ENCODE data around the gene FAAP20. TPM values are rescaled to one million over a fixed set of nuclear protein-coding genes. Genes with fewer than 3 reads are reported as not detected.
A peak's percentile ranks its signal among the peaks of the same experiment; 100 is the strongest.

FAAP20 gene
- total RNA-seq, 2 donors from 2014 or later, result 44.6 to 48.6 TPM

GRCh38 chr1:2179283-2180013, 15.1 kb downstream of the FAAP20 start:
- H3K9me3 ChIP-seq (ENCODE audit: control insufficient read depth, low read length, poor library complexity, severe bottlenecking), result no peaks in the 10 kb centered on the region
- no peak for ATAC-seq
- no peak for DNase-seq
- Mint-ChIP-seq H3K27me3 (no peaks in the 10 kb centered on the region), H3K4me3 (peak overlapping the region; percentile 67), H3K36me3 (ENCODE audit: low read depth) (peaks cover 3% of the 10 kb centered on the region), H3K4me1 (peaks cover 7% of the 10 kb centered on the region), H3K27ac (no peak overlapping the region)

DNA sequence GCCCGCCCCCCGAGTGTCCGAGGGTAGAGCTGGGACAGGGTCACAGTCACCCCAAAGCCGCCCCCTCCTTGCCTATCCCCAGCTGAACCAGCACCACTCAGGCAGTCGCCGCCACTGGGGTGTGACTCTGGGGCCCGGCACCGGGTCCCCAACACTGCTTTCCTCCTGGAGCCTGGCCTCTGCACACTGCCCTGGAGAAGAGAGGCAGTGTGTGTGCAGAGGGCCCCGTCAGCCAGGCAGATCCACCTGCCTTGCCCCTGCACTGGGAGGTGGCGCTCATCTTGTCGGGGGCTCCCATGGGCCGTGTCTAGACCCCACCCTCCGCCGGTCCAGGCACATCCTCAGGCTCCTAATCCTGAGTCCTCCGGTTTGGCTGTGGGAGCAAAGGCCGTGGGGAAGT, 15.7 kb downstream of the FAAP20 start:
- Mint-ChIP-seq H3K27ac (no peak overlapping the region), H3K36me3 (ENCODE audit: low read depth) (peaks cover 3% of the 10 kb centered on the region), H3K27me3 (no peaks in the 10 kb centered on the region), H3K4me1 (peaks cover 9% of the 10 kb centered on the region), H3K4me3 (no peak overlapping the region)
- H3K9me3 ChIP-seq (ENCODE audit: control insufficient read depth, low read length, poor library complexity, severe bottlenecking), result no peaks in the 10 kb centered on the region
- DNase-seq (no peak), ATAC-seq (no peak)

DNA sequence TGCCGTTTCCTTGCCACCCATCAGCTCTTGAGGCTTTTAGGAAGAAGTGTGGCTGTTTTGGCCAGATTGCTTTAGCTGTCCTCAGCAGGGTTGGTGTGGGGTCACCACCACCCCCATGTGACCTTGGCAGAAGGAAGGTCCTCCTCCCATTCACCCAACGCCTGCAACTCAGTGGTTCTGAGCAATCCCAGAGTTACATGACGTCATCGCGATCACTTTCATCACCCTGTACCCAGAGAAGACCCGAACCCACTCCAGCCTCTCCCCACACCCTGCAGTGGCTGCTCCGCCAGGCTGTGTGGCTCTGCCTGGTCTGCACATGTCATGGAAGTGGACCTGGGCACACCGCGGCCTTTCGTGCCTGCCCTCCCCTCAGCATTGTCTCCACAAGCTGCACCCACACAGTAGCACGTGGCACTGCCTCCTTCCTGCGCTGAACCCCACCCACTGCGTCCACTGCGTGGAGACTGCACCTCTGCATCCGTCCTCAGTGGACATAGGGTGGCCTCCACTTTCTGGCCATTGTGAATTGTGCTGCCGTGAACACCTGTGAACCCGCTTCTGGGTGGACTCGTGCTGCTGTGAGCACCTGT, 16.5 kb downstream of the FAAP20 start:
- no peak overlapping the region for H3K27ac Mint-ChIP-seq
- H3K27me3 Mint-ChIP-seq, result no peaks in the 10 kb centered on the region

GRCh38 chr1:2177541-2177940, 17.0 kb downstream of the FAAP20 start:
- no peaks in the 10 kb centered on the region for H3K27me3 Mint-ChIP-seq

More for the DNA sequence above, 16.5 kb downstream of the FAAP20 start:
- Mint-ChIP-seq H3K36me3 (ENCODE audit: low read depth) (peaks cover 3% of the 10 kb centered on the region), H3K4me1 (peaks cover 6% of the 10 kb centered on the region), H3K4me3 (no peak overlapping the region)
- no peak for DNase-seq
- no peaks in the 10 kb centered on the region for H3K9me3 ChIP-seq (ENCODE audit: control insufficient read depth, low read length, poor library complexity, severe bottlenecking)
- ATAC-seq, result no peak

GRCh38 chr1:2176615-2177014, 18.0 kb downstream of the FAAP20 start:
- Mint-ChIP-seq H3K4me3 (no peak overlapping the region), H3K27ac (no peak overlapping the region), H3K36me3 (ENCODE audit: low read depth) (peaks cover 3% of the 10 kb centered on the region), H3K27me3 (no peaks in the 10 kb centered on the region), H3K4me1 (peaks cover 7% of the 10 kb centered on the region)
- no peaks in the 10 kb centered on the region for H3K9me3 ChIP-seq (ENCODE audit: control insufficient read depth, low read length, poor library complexity, severe bottlenecking)
- no peak for DNase-seq
- ATAC-seq, result no peak

More at GRCh38 chr1:2177541-2177940, 17.0 kb downstream of the FAAP20 start:
- no peak for ATAC-seq
- peaks cover 3% of the 10 kb centered on the region for H3K36me3 Mint-ChIP-seq (ENCODE audit: low read depth)
- H3K9me3 ChIP-seq (ENCODE audit: control insufficient read depth, low read length, poor library complexity, severe bottlenecking), result no peaks in the 10 kb centered on the region
- H3K4me1 Mint-ChIP-seq, result peaks cover 7% of the 10 kb centered on the region
- H3K4me3 Mint-ChIP-seq, result no peak overlapping the region
- no peak for DNase-seq
- H3K27ac Mint-ChIP-seq, result peak overlapping the region; percentile 21

GRCh38 chr1:2175681-2176454, 18.7 kb downstream of the FAAP20 start:
- DNase-seq (no peak), ATAC-seq (no peak)
- Mint-ChIP-seq H3K4me1 (peaks cover 7% of the 10 kb centered on the region), H3K4me3 (no peak overlapping the region), H3K27ac (no peak overlapping the region), H3K27me3 (no peaks in the 10 kb centered on the region), H3K36me3 (ENCODE audit: low read depth) (peaks cover 3% of the 10 kb centered on the region)
- H3K9me3 ChIP-seq (ENCODE audit: control insufficient read depth, low read length, poor library complexity, severe bottlenecking), result no peaks in the 10 kb centered on the region

GRCh38 chr1:2175055-2175414, 19.5 kb downstream of the FAAP20 start:
- no peak overlapping the region for H3K27ac Mint-ChIP-seq
- H3K27me3 Mint-ChIP-seq, result no peaks in the 10 kb centered on the region
- H3K36me3 Mint-ChIP-seq (ENCODE audit: low read depth), result peaks cover 3% of the 10 kb centered on the region
- peak overlapping the region; percentile 55 for H3K4me3 Mint-ChIP-seq
- DNase-seq (no peak), ATAC-seq (no peak)
- H3K9me3 ChIP-seq (ENCODE audit: control insufficient read depth, low read length, poor library complexity, severe bottlenecking), result no peaks in the 10 kb centered on the region
- peaks cover 7% of the 10 kb centered on the region for H3K4me1 Mint-ChIP-seq

- Mint-ChIP-seq H3K4me3 (peak overlapping the region; percentile 55), H3K27me3 (no peaks in the 10 kb centered on the region), H3K4me1 (peaks cover 6% of the 10 kb centered on the region), H3K27ac (no peak overlapping the region), H3K36me3 (ENCODE audit: low read depth) (peaks cover 3% of the 10 kb centered on the region)
- H3K9me3 ChIP-seq (ENCODE audit: control insufficient read depth, low read length, poor library complexity, severe bottlenecking), result no peaks in the 10 kb centered on the region
- peak in 1 of 3 donors; percentile 27 for DNase-seq
- peak; percentile 69 for ATAC-seq
Measured at GRCh38 chr1:2174348-2175054, 20.1 kb downstream of the FAAP20 start.

DNA sequence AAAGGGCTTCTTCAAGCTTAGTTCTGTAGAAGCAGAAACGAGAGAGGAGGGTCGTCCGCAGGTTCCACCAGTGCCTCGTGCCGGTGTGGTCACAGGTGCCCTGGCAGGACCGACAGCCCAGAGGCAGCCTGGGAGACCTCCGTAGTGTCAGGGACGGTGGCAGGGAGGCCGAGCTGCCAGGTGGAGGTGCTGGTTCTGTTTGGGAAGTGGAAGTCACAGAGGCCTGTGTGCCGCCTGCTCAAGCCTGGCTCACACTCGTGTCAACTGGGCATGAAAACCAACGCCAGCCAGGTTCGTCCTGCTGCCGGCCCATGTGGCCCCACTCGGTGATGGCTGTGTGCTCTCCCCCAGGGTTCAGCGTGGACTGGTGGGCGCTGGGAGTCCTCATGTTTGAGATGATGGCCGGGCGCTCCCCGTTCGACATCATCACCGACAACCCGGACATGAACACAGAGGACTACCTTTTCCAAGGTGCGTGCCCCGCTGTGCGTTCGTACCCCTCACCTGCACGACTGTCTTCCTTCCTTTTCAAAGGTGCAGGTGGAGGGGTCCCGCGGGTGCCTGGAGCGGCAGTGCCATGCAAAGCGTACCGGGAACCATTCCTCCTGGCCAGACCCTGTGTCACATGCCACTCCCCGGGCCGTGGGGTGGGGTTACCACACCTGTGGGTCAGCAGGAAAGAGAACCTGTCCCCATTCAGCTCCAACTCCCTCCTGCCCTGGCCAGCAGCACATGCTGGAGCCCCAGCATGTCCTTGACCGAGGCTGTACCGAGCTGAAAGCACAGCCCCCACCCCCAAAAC, 20.8 kb downstream of the FAAP20 start:
- ATAC-seq (no peak), DNase-seq (no peak)
- H3K4me3 Mint-ChIP-seq, result no peak overlapping the region
- H3K9me3 ChIP-seq (ENCODE audit: control insufficient read depth, low read length, poor library complexity, severe bottlenecking), result no peaks in the 10 kb centered on the region
- H3K27me3 Mint-ChIP-seq, result no peaks in the 10 kb centered on the region
- peaks cover 6% of the 10 kb centered on the region for H3K4me1 Mint-ChIP-seq
- H3K36me3 Mint-ChIP-seq (ENCODE audit: low read depth), result peaks cover 3% of the 10 kb centered on the region
- H3K27ac Mint-ChIP-seq, result no peak overlapping the region

- no peaks in the 10 kb centered on the region for H3K27me3 Mint-ChIP-seq
- ATAC-seq, result no peak
- no peak for DNase-seq
- H3K36me3 Mint-ChIP-seq (ENCODE audit: low read depth), result peaks cover 3% of the 10 kb centered on the region
- H3K4me3 Mint-ChIP-seq, result no peak overlapping the region
- H3K4me1 Mint-ChIP-seq, result peaks cover 6% of the 10 kb centered on the region
- no peak overlapping the region for H3K27ac Mint-ChIP-seq
- H3K9me3 ChIP-seq (ENCODE audit: control insufficient read depth, low read length, poor library complexity, severe bottlenecking), result no peaks in the 10 kb centered on the region
Measured at GRCh38 chr1:2172551-2173146, 21.9 kb downstream of the FAAP20 start.

GRCh38 chr1:2172012-2172411, 22.6 kb downstream of the FAAP20 start:
- H3K9me3 ChIP-seq (ENCODE audit: control insufficient read depth, low read length, poor library complexity, severe bottlenecking), result no peaks in the 10 kb centered on the region
- Mint-ChIP-seq H3K4me3 (no peak overlapping the region), H3K27me3 (no peaks in the 10 kb centered on the region), H3K36me3 (ENCODE audit: low read depth) (peaks cover 3% of the 10 kb centered on the region), H3K27ac (no peak overlapping the region), H3K4me1 (peaks cover 6% of the 10 kb centered on the region)
- DNase-seq (no peak), ATAC-seq (no peak)

DNA sequence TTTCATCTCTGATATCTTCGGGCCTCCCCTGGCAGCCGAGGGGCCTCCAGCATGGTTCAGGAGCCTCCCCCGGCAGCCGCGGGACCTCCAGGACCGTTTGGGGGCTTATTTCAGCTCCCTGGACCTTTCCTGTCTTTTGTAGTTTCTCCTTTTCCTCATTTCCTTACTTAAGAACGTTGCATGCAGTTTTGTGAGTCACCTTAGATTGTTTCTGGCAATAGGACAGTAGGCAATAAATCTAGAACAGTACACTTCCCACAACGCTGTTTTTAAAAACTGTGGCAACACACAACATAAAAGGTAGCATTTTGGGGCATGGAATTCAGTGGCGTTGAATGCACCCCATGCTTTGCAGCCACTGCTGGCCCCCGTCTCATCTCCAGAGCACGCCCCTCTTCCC, 24.4 kb downstream of the FAAP20 start:
- Mint-ChIP-seq H3K27me3 (no peaks in the 10 kb centered on the region), H3K36me3 (ENCODE audit: low read depth) (no peaks in the 10 kb centered on the region), H3K4me3 (no peak overlapping the region), H3K4me1 (peaks cover 6% of the 10 kb centered on the region), H3K27ac (no peak overlapping the region)
- DNase-seq (no peak), ATAC-seq (no peak)
- no peaks in the 10 kb centered on the region for H3K9me3 ChIP-seq (ENCODE audit: control insufficient read depth, low read length, poor library complexity, severe bottlenecking)

All from T-helper 17 cell (primary cell).